GM18951 (cell line): ENCODE results near the gene CEP97.
"Not testable (repeated sequence)": the region's sequence is repeated elsewhere in the genome, so short reads cannot be mapped to it uniquely, and the experiment has no call there.

Source experiments
- POLR2A ChIP-seq: IDR thresholded peaks from 4 replicates; pipeline ENCODE4 v1.6.1; 2011; ENCODE audit warnings: mild to moderate bottlenecking; ENCODE audit not compliant: insufficient read length, insufficient read depth; ENCODE audit errors: extremely low read depth
- in situ Hi-C: fragments of 300-500 bp; cut with MboI; formaldehyde crosslinking; loops from one replicate; pipeline ENCODE4 v1.12.0; 2022; ENCODE audit warnings: low sequenced_read_pairs, mixed read lengths, inconsistent platforms; ENCODE audit not compliant: unreplicated experiment

The CEP97 gene

GRCh38 chr3:101729586-101729985, 5.2 kb downstream of the CEP97 start:
- in situ Hi-C loops, result no loop called here

GRCh38 chr3:101730839-101731238, 6.4 kb downstream of the CEP97 start:
- in situ Hi-C loops, result no loop called here
- no peak for TF ChIP-seq POLR2A

More at GRCh38 chr3:101729586-101729985, 5.2 kb downstream of the CEP97 start:
- no peak for TF ChIP-seq POLR2A

GRCh38 chr3:101732240-101732641, 7.8 kb downstream of the CEP97 start:
- no peak for TF ChIP-seq POLR2A
- in situ Hi-C loops, result no loop called here

- in situ Hi-C loops, result no loop called here
Observed at GRCh38 chr3:101735833-101736232, 11.4 kb downstream of the CEP97 start.

GRCh38 chr3:101741914-101742313, 17.5 kb downstream of the CEP97 start:
- in situ Hi-C loops, result not testable (repeated sequence)

More at GRCh38 chr3:101735833-101736232, 11.4 kb downstream of the CEP97 start:
- TF ChIP-seq POLR2A, result no peak

GRCh38 chr3:101744811-101745210, 20.4 kb downstream of the CEP97 start:
- in situ Hi-C loops, result no loop called here
- no peak for TF ChIP-seq POLR2A

- in situ Hi-C loops, result not testable (repeated sequence)
Observed at GRCh38 chr3:101745934-101746333, 21.5 kb downstream of the CEP97 start.

- in situ Hi-C loops, result not testable (repeated sequence)
Observed at GRCh38 chr3:101753386-101754113, 29.1 kb downstream of the CEP97 start.

GRCh38 chr3:101758224-101758623, 33.8 kb downstream of the CEP97 start:
- no peak for TF ChIP-seq POLR2A

GRCh38 chr3:101762041-101762646, 37.7 kb downstream of the CEP97 start:
- in situ Hi-C loops, result no loop called here
- no peak for TF ChIP-seq POLR2A

More at GRCh38 chr3:101758224-101758623, 33.8 kb downstream of the CEP97 start:
- in situ Hi-C loops, result no loop called here

GRCh38 chr3:101777745-101778281, 53.4 kb downstream of the CEP97 start:
- in situ Hi-C loops, result not testable (repeated sequence)

GRCh38 chr3:101778385-101779046, 54.1 kb downstream of the CEP97 start:
- in situ Hi-C loops, result no loop called here
- no peak for TF ChIP-seq POLR2A

GRCh38 chr3:101779047-101779821, 54.8 kb downstream of the CEP97 start, which contains the start of gene NXPE3:
Gene NXPE3 (plus strand): TSS chr3:101779211. CDS start chr3:101785597, 6,386 bp downstream.
- TF ChIP-seq POLR2A, result peak; percentile 57

GRCh38 chr3:101779822-101780381, 55.5 kb downstream of the CEP97 start:
- in situ Hi-C loops, result no loop called here
- no peak for TF ChIP-seq POLR2A

More at GRCh38 chr3:101779047-101779821, 54.8 kb downstream of the CEP97 start, which contains the start of gene NXPE3:
- in situ Hi-C loops, result no loop called here
